Type B pancreatic cell (in vitro differentiated cells): ENCODE measurements around the gene CYFIP2. TPM values are rescaled to one million over a fixed set of nuclear protein-coding genes. Genes with fewer than 3 reads are reported as not detected.

Experiments
- DNase-seq: peaks from one replicate; pipeline ENCODE4 v3.0.0; 2021; ENCODE audit warnings: mixed read lengths; ENCODE audit not compliant: unreplicated experiment; ENCODE audit errors: extremely low spot score
- H3K27ac Mint-ChIP-seq: 2 replicates; pipeline ENCODE4 v1.8.0; 2021; ENCODE audit warnings: mild to moderate bottlenecking, mixed read lengths
- H3K27me3 Mint-ChIP-seq: 2 replicates; pipeline ENCODE4 v1.8.0; 2021; ENCODE audit warnings: mixed read lengths
- H3K36me3 Mint-ChIP-seq: 2 replicates; pipeline ENCODE4 v1.8.0; 2021; ENCODE audit warnings: mixed read lengths
- H3K4me1 Mint-ChIP-seq: one replicate; pipeline ENCODE4 v1.8.0; 2021; ENCODE audit warnings: mixed read lengths; ENCODE audit not compliant: unreplicated experiment
- H3K4me3 Mint-ChIP-seq: 2 replicates; pipeline ENCODE4 v1.8.0; 2021; ENCODE audit warnings: mild to moderate bottlenecking, mixed read lengths
- H3K9me3 Mint-ChIP-seq: 2 replicates; pipeline ENCODE4 v1.8.0; 2021; ENCODE audit warnings: mixed read lengths
- total RNA-seq: library from RNA; stranded (reverse); gene quantifications from 2 replicates; pipeline ENCODE4 v1.2.1, GENCODE V29; 2021; ENCODE audit warnings: low replicate concordance
- TF ChIP-seq, protein P1 (sequence below): fragments of 200-600 bp; sonication (generic); conservative IDR thresholded peaks from 2 replicates; pipeline ENCODE4 v1.5.0; 2021; ENCODE audit warnings: antibody characterized with exemption, mild to moderate bottlenecking

CYFIP2 gene
- total RNA-seq, 1 donor from 2014 or later = 61.4 TPM

DNA sequence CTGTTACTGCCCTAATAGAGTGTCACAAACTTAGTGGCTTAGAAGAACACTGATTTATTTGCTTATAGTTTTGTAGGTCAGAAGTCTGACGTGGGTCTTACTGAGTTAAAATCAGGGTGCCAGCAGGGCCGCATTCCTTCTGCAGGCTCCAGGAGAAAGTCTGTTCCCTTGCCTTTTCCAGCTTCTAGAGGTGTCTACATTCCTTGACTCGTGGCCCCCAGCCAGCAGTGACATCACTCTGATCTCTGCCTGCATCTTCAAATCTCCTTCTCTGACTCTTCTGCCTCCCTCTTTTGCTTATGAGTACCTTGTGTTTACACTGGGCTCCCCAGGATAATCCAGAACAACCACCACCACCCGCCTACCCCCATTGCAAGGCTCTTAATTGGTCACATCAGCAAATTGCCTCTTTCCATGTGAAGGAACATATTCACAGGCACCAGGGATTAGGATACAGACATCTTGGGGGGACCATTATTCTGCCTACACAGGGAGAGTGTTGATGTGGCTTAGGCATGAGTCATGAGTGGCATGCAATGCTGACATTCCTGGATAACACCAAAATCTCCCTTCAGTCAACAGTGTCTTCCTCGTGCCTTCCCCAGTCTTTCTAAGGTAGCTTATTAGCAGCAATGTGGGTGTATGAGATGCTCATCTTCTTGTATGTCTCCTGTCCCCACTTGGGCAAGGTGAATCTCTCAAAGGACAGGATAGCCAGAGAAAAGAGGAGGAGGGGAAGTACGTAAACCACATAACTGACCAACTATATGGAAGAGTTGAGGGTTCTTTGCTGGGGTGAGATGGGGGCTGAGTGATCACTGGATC, 24.4 kb downstream of the CYFIP2 start:
- TF ChIP-seq, protein P1, sequence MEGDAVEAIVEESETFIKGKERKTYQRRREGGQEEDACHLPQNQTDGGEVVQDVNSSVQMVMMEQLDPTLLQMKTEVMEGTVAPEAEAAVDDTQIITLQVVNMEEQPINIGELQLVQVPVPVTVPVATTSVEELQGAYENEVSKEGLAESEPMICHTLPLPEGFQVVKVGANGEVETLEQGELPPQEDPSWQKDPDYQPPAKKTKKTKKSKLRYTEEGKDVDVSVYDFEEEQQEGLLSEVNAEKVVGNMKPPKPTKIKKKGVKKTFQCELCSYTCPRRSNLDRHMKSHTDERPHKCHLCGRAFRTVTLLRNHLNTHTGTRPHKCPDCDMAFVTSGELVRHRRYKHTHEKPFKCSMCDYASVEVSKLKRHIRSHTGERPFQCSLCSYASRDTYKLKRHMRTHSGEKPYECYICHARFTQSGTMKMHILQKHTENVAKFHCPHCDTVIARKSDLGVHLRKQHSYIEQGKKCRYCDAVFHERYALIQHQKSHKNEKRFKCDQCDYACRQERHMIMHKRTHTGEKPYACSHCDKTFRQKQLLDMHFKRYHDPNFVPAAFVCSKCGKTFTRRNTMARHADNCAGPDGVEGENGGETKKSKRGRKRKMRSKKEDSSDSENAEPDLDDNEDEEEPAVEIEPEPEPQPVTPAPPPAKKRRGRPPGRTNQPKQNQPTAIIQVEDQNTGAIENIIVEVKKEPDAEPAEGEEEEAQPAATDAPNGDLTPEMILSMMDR = no peak
- H3K4me1 Mint-ChIP-seq = peaks cover 10% of the 10 kb centered on the region
- no peak overlapping the region for H3K4me3 Mint-ChIP-seq
- H3K9me3 Mint-ChIP-seq = no peaks in the 10 kb centered on the region
- no peaks in the 10 kb centered on the region for H3K27me3 Mint-ChIP-seq
- no peak overlapping the region for H3K27ac Mint-ChIP-seq
- DNase-seq = no peak
- H3K36me3 Mint-ChIP-seq = peaks cover 13% of the 10 kb centered on the region

DNA sequence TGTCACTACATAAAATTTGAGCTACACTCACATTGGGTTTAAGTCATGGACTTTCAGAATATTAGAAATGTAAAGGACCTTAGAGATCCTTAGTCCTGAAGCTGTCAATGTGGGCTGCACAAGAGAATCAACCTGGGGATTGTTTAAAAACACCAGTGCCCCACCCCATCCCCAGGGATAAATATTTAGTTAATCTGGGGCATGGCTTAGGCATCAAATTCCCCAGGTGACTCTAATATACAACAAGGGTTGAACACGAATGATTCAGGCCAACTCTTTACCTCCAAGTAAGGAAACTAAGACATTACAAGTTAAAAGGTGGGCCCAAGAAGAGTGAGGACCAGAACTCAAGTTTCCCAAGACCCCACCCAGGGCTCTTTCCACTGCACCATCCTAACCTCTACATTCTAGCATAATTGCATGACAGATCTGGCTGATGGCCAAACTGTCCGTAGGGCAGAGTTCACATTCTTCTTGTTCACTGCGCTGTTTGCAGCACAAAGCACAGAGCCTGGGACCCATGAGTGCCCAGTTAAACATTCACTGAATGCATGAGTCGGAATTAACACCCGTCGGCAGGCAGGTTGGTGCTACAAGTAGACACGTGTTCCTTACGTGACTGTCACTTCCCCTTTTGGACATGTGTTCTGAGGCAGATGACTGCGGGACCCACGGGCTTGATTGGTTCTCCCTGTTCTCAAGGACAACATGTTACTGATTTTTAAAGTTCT, 25.2 kb downstream of the CYFIP2 start:
- TF ChIP-seq, protein P1 = no peak
- no peak for DNase-seq
- peaks cover 10% of the 10 kb centered on the region for H3K4me1 Mint-ChIP-seq
- no peaks in the 10 kb centered on the region for H3K27me3 Mint-ChIP-seq
- peaks cover 18% of the 10 kb centered on the region for H3K36me3 Mint-ChIP-seq
- no peak overlapping the region for H3K4me3 Mint-ChIP-seq
- no peaks in the 10 kb centered on the region for H3K9me3 Mint-ChIP-seq
- no peak overlapping the region for H3K27ac Mint-ChIP-seq

DNA sequence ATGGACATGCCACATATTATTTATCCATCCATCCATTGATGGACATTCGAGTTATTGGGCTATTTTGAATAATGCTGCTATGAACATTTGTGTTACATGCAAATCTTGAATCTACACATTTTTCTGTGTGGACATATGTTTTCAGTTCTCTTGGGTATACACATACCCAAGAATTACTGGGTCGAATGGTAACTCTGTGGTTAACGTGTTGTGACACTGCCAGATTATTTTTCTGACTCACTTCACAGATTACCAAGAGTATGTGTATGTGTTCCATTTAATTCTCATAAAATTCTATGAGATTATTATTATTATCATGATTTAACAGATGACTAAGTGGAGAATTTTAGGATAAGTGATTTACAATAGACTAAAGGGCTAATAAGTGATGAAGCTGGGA, 26.7 kb downstream of the CYFIP2 start:
- peaks cover 16% of the 10 kb centered on the region for H3K36me3 Mint-ChIP-seq
- H3K4me3 Mint-ChIP-seq = no peak overlapping the region
- DNase-seq = no peak
- H3K27me3 Mint-ChIP-seq = no peaks in the 10 kb centered on the region
- TF ChIP-seq, protein P1 = no peak
- H3K27ac Mint-ChIP-seq = no peak overlapping the region
- H3K4me1 Mint-ChIP-seq = peaks cover 10% of the 10 kb centered on the region
- H3K9me3 Mint-ChIP-seq = no peaks in the 10 kb centered on the region

DNA sequence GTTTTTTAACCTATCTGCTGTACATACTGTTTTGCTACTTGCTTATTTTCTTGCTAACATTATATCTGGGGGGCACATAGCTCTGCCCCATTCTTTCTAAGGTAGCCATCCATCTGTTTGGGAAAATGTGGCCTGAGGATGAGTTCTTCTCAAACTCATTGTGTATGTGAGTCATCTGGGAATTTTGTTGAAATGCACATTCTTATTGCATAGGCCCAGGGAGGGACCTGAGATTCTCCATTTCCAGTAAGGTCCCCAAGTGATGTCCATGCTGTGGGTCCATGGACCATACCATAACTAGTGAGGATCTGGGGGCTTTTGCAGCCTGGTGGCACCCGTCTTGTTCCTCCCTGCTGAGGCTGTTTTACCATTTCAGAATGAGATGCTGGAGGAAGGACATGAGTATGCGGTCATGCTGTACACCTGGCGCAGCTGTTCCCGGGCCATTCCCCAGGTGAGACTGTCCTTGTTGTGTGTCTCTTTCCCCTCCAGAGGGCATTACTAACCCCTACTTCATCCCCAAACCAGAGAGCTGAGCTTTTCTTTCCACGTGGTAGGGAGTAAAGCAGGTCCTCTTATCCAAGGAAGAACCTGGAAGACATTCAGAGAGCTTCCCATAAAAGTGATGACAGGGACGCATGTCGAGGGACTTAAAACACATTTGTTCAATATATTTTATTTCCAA, 28.6 kb downstream of the CYFIP2 start:
- Mint-ChIP-seq H3K9me3 (no peaks in the 10 kb centered on the region), H3K4me1 (peaks cover 10% of the 10 kb centered on the region), H3K27me3 (no peaks in the 10 kb centered on the region), H3K36me3 (peaks cover 19% of the 10 kb centered on the region), H3K4me3 (no peak overlapping the region), H3K27ac (no peak overlapping the region)
- TF ChIP-seq, protein P1 = no peak
- no peak for DNase-seq

DNA sequence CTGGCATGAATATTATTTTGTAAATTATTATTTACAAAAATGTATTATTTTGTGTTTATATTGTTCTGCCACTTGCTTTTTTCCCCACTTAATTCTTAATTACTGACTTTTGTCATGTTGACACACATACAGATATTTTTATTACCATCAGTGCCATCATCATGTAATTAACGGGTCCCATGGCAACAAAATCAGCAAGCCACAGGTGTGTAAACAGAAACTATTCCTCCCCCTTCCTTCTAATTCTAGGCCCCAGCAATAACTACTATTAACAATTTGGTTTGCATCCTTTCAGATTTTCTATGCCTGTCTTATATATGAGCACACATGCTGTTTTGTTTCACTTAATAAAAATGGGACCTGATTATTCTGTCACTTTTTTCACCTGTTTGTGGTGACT, 29.3 kb downstream of the CYFIP2 start:
- Mint-ChIP-seq H3K27me3 (no peaks in the 10 kb centered on the region), H3K4me3 (no peak overlapping the region), H3K4me1 (peaks cover 6% of the 10 kb centered on the region), H3K36me3 (peaks cover 20% of the 10 kb centered on the region), H3K27ac (no peak overlapping the region), H3K9me3 (no peaks in the 10 kb centered on the region)
- TF ChIP-seq, protein P1 = no peak
- no peak for DNase-seq
